Activated naive CD4-positive, alpha-beta T cell treated with anti-CD3 and anti-CD28 coated beads, Interleukin-2, amount 50 U/mL, for 72 hours (primary cell): ENCODE results near the gene TIGD3. TPM values are rescaled to one million over a fixed set of nuclear protein-coding genes. Genes with fewer than 3 reads are reported as not detected.

Experiments
- ATAC-seq, 2 donors: fragments of 150-1000 bp; cut with Tn5 transposase; 2 replicates each; pipeline ENCODE4 v1.10.0; 2021; ENCODE audit warnings: mild to moderate bottlenecking in 2 of 2, moderate library complexity in 2 of 2
- DNase-seq, 2 donors: peaks; one replicate each; pipeline ENCODE4 v3.0.0; 2021 to 2022; ENCODE audit warnings: low spot score in 2 of 2
- H3K27ac Mint-ChIP-seq, 2 donors: one replicate each; pipeline ENCODE4 v1.8.0; 2022; ENCODE audit warnings: mild to moderate bottlenecking in 2 of 2, mixed read lengths in 2 of 2
- H3K36me3 Mint-ChIP-seq, 2 donors: one replicate each; pipeline ENCODE4 v1.8.0; 2022; ENCODE audit warnings: mixed read lengths in 2 of 2
- H3K9me3 Mint-ChIP-seq, 2 donors: one replicate each; pipeline ENCODE4 v1.8.0; 2022; ENCODE audit warnings: mixed read lengths in 2 of 2
- total RNA-seq, 2 donors: library from RNA; stranded (reverse); gene quantifications; one replicate each; pipeline ENCODE4 v1.2.3, GENCODE V29; 2022

TIGD3 gene
- total RNA-seq, 2 donors from 2014 or later, result 0.76 to 4.0 TPM

- H3K9me3 Mint-ChIP-seq, result no peaks in the 10 kb centered on the region
- ATAC-seq, result no peak
- H3K27ac Mint-ChIP-seq, result no peak overlapping the region
- peaks cover 0 to 6% of the 10 kb centered on the region in 2 donors for H3K36me3 Mint-ChIP-seq
- DNase-seq, result no peak
Measured at GRCh38 chr11:65404638-65405339, 50.2 kb downstream of the TIGD3 start.

Other genes starting within 250 kb of the TIGD3 start
- gene TM7SF2, start 242.9 kb upstream of the TIGD3 start, total RNA-seq, result 10 to 100 TPM; 20.5 to 24.3 TPM
- gene ZNHIT2, start 237.1 kb upstream of the TIGD3 start, total RNA-seq, result 1 to 10 TPM; 5.6 to 10.0 TPM
- gene FAU, start 232.6 kb upstream of the TIGD3 start, total RNA-seq, result 1,000 to 10,000 TPM in 1 of 2 donors, 100 to 1,000 TPM in 1; 983 to 1,040 TPM
- gene MRPL49, start 232.4 kb upstream of the TIGD3 start, total RNA-seq, result 10 to 100 TPM; 55.3 to 92.6 TPM
- 10 to 100 TPM; 30.2 to 31.6 TPM for gene SYVN1, start 220.2 kb upstream of the TIGD3 start, total RNA-seq
- not detected for gene SPDYC, start 184.5 kb upstream of the TIGD3 start, total RNA-seq
- gene CAPN1, start 172.8 kb upstream of the TIGD3 start, total RNA-seq, result 100 to 1,000 TPM; 119 to 137 TPM
- 10 to 100 TPM; 66.8 to 69.9 TPM for gene POLA2, start 92.8 kb upstream of the TIGD3 start, total RNA-seq
- gene CDC42EP2, start 39.9 kb upstream of the TIGD3 start, total RNA-seq, result 1 to 10 TPM; 3.5 to 3.9 TPM
- gene DPF2, start 20.9 kb upstream of the TIGD3 start, total RNA-seq, result 10 to 100 TPM; 75.3 to 79.4 TPM
- gene SLC25A45, start 27.9 kb downstream of the TIGD3 start, total RNA-seq, result 10 to 100 TPM in 1 of 2 donors, 1 to 10 TPM in 1; 9.7 to 18.5 TPM
- 10 to 100 TPM; 39.7 to 53.4 TPM for gene FRMD8, start 31.9 kb downstream of the TIGD3 start, total RNA-seq
- gene NEAT1, start 68.0 kb downstream of the TIGD3 start, total RNA-seq, result 1,000 to 10,000 TPM in 1 of 2 donors, 100 to 1,000 TPM in 1; 836 to 2,329 TPM
- over 10,000 TPM in 1 of 2 donors, 1,000 to 10,000 TPM in 1; 7,127 to 16,609 TPM for gene MALAT1, start 144.3 kb downstream of the TIGD3 start, total RNA-seq
- gene SCYL1, start 170.3 kb downstream of the TIGD3 start, total RNA-seq, result 10 to 100 TPM; 74.3 to 93.2 TPM
- gene LTBP3, start 203.6 kb downstream of the TIGD3 start, total RNA-seq, result 10 to 100 TPM; 66.6 to 90.4 TPM
- gene ZNRD2, start 215.7 kb downstream of the TIGD3 start, total RNA-seq, result 10 to 100 TPM; 35.9 to 44.3 TPM
- 10 to 100 TPM; 32.6 to 47.1 TPM for gene FAM89B, start 217.8 kb downstream of the TIGD3 start, total RNA-seq
- 100 to 1,000 TPM; 101 to 144 TPM for gene EHBP1L1, start 221.3 kb downstream of the TIGD3 start, total RNA-seq
- gene KCNK7, start 241.0 kb downstream of the TIGD3 start, total RNA-seq, result under 1 TPM; 0.66 to 0.74 TPM